Panc1 (cell line): ENCODE results near the gene COG3. TPM values are rescaled to one million over a fixed set of nuclear protein-coding genes. Genes with fewer than 3 reads are reported as not detected.

ENCODE experiments used
- ATAC-seq: fragments of 200-7000 bp; cut with Tn5 transposase; 2 replicates; pipeline ENCODE4 v1.9.1; 2020; ENCODE audit warnings: mild to moderate bottlenecking, moderate library complexity
- BruUV-seq: library from RNA; stranded (reverse); fragments of 400-500 nt; replicated peaks from 2 replicates; lab custom pipeline; 2021; lab: Mats Ljungman, UMichigan
- CTCF ChIA-PET: fragments of 300-600 bp; sonication (Branson Sonifier 250); formaldehyde crosslinking; loops from one replicate; lab custom pipeline; 2022; ENCODE audit warnings: antibody characterized with exemption; lab: Charles Lee
- POLR2A ChIA-PET: fragments of 300-600 bp; sonication (Branson Sonifier 250); formaldehyde crosslinking; loops from one replicate; lab custom pipeline; 2022; ENCODE audit warnings: antibody characterized with exemption; lab: Charles Lee
- DNase-seq: peaks from one replicate; pipeline ENCODE4 v3.0.0-alpha.2; 2010; ENCODE audit warnings: low read depth, low spot score
- H3K27ac ChIP-seq: 2 replicates; pipeline ENCODE4 v1.5.1; 2011; ENCODE audit warnings: mild to moderate bottlenecking, low read length, inconsistent platforms
- H3K27me3 ChIP-seq: fragments of 200-500 bp; sonication (Bioruptor generic); 2 replicates; pipeline ENCODE4 v1.6.0; 2014; ENCODE audit warnings: low read length, inconsistent platforms; ENCODE audit not compliant: control insufficient read depth, insufficient read depth
- H3K36me3 ChIP-seq: fragments of 200-500 bp; sonication (Bioruptor generic); 2 replicates; pipeline ENCODE4 v1.5.1; 2014; ENCODE audit warnings: inconsistent platforms, mild to moderate bottlenecking, low read length, moderate library complexity; ENCODE audit not compliant: control insufficient read depth, insufficient read depth
- H3K4me1 ChIP-seq: 2 replicates; pipeline ENCODE4 v1.5.1; 2011; ENCODE audit warnings: inconsistent platforms, mild to moderate bottlenecking, low read length, moderate library complexity; ENCODE audit not compliant: control insufficient read depth, insufficient read depth
- H3K4me3 ChIP-seq, 2 experiments: 2 replicates each; pipeline ENCODE4 v1.5.1; 2011 to 2012; ENCODE audit warnings: low read depth in 2 of 2, low read length in 2 of 2, mild to moderate bottlenecking in 2 of 2, inconsistent platforms in 1 of 2, moderate library complexity in 1 of 2
- H3K9me3 ChIP-seq: fragments of 200-500 bp; sonication (Bioruptor generic); 2 replicates; pipeline ENCODE4 v1.5.1; 2014; ENCODE audit warnings: low read depth, mild to moderate bottlenecking, inconsistent platforms, low read length, moderate library complexity; ENCODE audit not compliant: control insufficient read depth, insufficient read depth
- POLR2AphosphoS5 ChIP-seq: IDR thresholded peaks from 2 replicates; pipeline ENCODE4 v1.6.1; 2012; ENCODE audit warnings: mild to moderate bottlenecking, low read depth, low read length, moderate library complexity
- SIN3A ChIP-seq: IDR thresholded peaks from 2 replicates; pipeline ENCODE4 v1.6.1; 2012; ENCODE audit warnings: low read depth, mild to moderate bottlenecking, low read length, moderate library complexity, borderline replicate concordance; ENCODE audit not compliant: insufficient read depth
- TCF7L2 ChIP-seq: IDR thresholded peaks from 2 replicates; pipeline ENCODE4 v1.6.1; 2011; ENCODE audit warnings: mild to moderate bottlenecking, low read depth, low read length, inconsistent platforms
- in situ Hi-C: cut with HindIII; loops from 2 replicates; pipeline ENCODE4 v1.10.0; 2016; ENCODE audit warnings: low sequenced_read_pairs, low pct_unique_long_range_greater_than_20kb
- intact Hi-C: fragments of 100-400 bp; cut with micrococcal nuclease; formaldehyde crosslinking; loops from one replicate; pipeline ENCODE4 v1.10.0; 2022; ENCODE audit not compliant: unreplicated experiment
- total RNA-seq: library from RNA; stranded (reverse); gene quantifications from one replicate; pipeline ENCODE4 v1.2.1, GENCODE V29; 2021; ENCODE audit not compliant: unreplicated experiment
- TF ChIP-seq, protein P1 (sequence below): fragments of 450-650 bp; IDR thresholded peaks from 2 replicates; pipeline ENCODE4 v1.5.1; 2017; ENCODE audit warnings: mild to moderate bottlenecking
- TF ChIP-seq, protein P2 (sequence below), 2 experiments: IDR thresholded peaks; 2 replicates each; pipeline ENCODE4 v1.6.1; 2011 to 2012; ENCODE audit warnings: low read depth in 2 of 2, control low read depth in 1 of 2, low read length in 1 of 2, mild to moderate bottlenecking in 1 of 2, moderate library complexity in 1 of 2; ENCODE audit not compliant: insufficient read depth in 1 of 2

The COG3 gene
- total RNA-seq, 1 experiment from 2014 or later = 13.6 TPM

DNA sequence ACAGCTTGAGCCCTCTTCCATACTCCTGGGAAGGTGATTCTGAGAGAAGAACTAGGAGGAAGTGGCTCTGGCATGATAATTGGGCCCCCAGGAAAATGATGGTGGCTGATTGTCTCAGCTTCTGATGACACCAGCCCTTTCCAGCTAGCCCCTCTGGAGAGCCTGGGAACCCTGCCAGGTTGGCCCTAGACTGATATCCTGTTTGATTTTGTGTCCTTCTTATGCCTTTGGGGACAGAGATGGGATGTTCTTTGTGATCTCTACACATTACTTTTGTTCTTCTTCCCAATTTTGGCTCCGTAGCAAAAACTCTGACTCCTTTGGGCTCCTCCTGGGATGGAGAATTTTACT, 111.1 kb downstream of the COG3 start:
- H3K9me3 ChIP-seq = no peaks in the 10 kb centered on the region
- ATAC-seq (no peak), DNase-seq (no peak)
- no peaks in the 10 kb centered on the region for H3K27me3 ChIP-seq
- BruUV-seq = no TSS peak
- in situ Hi-C loops = no loop called here
- intact Hi-C loops = no loop called here
- ChIA-PET CTCF (no interaction called here), POLR2A (no interaction called here)
- TF ChIP-seq, protein P1, sequence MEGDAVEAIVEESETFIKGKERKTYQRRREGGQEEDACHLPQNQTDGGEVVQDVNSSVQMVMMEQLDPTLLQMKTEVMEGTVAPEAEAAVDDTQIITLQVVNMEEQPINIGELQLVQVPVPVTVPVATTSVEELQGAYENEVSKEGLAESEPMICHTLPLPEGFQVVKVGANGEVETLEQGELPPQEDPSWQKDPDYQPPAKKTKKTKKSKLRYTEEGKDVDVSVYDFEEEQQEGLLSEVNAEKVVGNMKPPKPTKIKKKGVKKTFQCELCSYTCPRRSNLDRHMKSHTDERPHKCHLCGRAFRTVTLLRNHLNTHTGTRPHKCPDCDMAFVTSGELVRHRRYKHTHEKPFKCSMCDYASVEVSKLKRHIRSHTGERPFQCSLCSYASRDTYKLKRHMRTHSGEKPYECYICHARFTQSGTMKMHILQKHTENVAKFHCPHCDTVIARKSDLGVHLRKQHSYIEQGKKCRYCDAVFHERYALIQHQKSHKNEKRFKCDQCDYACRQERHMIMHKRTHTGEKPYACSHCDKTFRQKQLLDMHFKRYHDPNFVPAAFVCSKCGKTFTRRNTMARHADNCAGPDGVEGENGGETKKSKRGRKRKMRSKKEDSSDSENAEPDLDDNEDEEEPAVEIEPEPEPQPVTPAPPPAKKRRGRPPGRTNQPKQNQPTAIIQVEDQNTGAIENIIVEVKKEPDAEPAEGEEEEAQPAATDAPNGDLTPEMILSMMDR = no peak
- no peak for TF ChIP-seq TCF7L2
- TF ChIP-seq SIN3A = no peak
- no peak for TF ChIP-seq POLR2AphosphoS5
- TF ChIP-seq, protein P2, sequence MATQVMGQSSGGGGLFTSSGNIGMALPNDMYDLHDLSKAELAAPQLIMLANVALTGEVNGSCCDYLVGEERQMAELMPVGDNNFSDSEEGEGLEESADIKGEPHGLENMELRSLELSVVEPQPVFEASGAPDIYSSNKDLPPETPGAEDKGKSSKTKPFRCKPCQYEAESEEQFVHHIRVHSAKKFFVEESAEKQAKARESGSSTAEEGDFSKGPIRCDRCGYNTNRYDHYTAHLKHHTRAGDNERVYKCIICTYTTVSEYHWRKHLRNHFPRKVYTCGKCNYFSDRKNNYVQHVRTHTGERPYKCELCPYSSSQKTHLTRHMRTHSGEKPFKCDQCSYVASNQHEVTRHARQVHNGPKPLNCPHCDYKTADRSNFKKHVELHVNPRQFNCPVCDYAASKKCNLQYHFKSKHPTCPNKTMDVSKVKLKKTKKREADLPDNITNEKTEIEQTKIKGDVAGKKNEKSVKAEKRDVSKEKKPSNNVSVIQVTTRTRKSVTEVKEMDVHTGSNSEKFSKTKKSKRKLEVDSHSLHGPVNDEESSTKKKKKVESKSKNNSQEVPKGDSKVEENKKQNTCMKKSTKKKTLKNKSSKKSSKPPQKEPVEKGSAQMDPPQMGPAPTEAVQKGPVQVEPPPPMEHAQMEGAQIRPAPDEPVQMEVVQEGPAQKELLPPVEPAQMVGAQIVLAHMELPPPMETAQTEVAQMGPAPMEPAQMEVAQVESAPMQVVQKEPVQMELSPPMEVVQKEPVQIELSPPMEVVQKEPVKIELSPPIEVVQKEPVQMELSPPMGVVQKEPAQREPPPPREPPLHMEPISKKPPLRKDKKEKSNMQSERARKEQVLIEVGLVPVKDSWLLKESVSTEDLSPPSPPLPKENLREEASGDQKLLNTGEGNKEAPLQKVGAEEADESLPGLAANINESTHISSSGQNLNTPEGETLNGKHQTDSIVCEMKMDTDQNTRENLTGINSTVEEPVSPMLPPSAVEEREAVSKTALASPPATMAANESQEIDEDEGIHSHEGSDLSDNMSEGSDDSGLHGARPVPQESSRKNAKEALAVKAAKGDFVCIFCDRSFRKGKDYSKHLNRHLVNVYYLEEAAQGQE (IDR thresholded peaks at IDR 0.05; ENCODE audit: insufficient read depth in 1 of 2, low read depth in 2 of 2, low read length in 1 of 2) = no peak
- H3K4me1 ChIP-seq = no peaks in the 10 kb centered on the region
- no peak overlapping the region for H3K27ac ChIP-seq
- H3K36me3 ChIP-seq = no peaks in the 10 kb centered on the region
- no peak overlapping the region for H3K4me3 ChIP-seq

DNA sequence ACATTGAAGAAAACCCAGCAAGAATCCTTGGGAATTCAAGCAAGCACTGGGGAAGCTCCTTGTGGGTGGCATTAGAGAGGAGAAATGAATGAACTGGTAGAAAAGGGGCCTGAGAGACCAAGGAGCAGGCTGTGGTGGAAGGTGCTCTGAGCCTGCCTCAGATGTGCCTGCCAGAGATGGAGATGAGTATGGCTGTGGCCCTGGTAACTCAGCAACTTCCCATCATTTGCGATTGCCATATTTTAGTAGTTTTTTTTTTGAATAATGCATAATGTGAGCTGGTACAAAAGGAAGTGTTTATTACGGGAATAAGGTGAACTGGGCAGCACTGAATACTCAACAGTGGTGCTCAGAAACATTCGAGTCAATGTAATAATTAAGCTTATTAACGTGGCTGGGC, 111.7 kb downstream of the COG3 start:
- ATAC-seq = no peak
- H3K27ac ChIP-seq = no peak overlapping the region
- in situ Hi-C loops (no loop called here), intact Hi-C loops (no loop called here)
- no peak for TF ChIP-seq TCF7L2
- TF ChIP-seq, protein P1 = no peak
- no peak for TF ChIP-seq POLR2AphosphoS5
- TF ChIP-seq, protein P2 (IDR thresholded peaks at IDR 0.05; ENCODE audit: insufficient read depth in 1 of 2, low read depth in 2 of 2, low read length in 1 of 2) = no peak
- no peak for TF ChIP-seq SIN3A
- no peaks in the 10 kb centered on the region for H3K4me1 ChIP-seq
- DNase-seq = no peak
- no TSS peak for BruUV-seq
- ChIA-PET POLR2A (no interaction called here), CTCF (no interaction called here)
- H3K36me3 ChIP-seq = no peaks in the 10 kb centered on the region
- H3K4me3 ChIP-seq = no peak overlapping the region
- H3K27me3 ChIP-seq = no peaks in the 10 kb centered on the region
- no peaks in the 10 kb centered on the region for H3K9me3 ChIP-seq
